IPS-18a (cell line): ENCODE data around the gene EHBP1.

ENCODE experiments used
- H3K27ac ChIP-seq: one replicate; pipeline ENCODE4 v1.5.1; 2013; ENCODE audit warnings: low read length
- H3K27me3 ChIP-seq: one replicate; pipeline ENCODE4 v1.6.1; 2013; ENCODE audit warnings: mild to moderate bottlenecking, low read length; ENCODE audit not compliant: control insufficient read depth, insufficient read depth
- H3K36me3 ChIP-seq: one replicate; pipeline ENCODE4 v1.6.1; 2013; ENCODE audit warnings: low read depth, low read length; ENCODE audit not compliant: control insufficient read depth
- H3K4me1 ChIP-seq: one replicate; pipeline ENCODE4 v1.6.1; 2013; ENCODE audit warnings: low read depth, low read length; ENCODE audit not compliant: control insufficient read depth
- H3K4me3 ChIP-seq: one replicate; pipeline ENCODE4 v1.5.1; 2013; ENCODE audit warnings: low read length
- H3K9ac ChIP-seq: one replicate; pipeline ENCODE4 v1.6.1; 2013; ENCODE audit warnings: mild to moderate bottlenecking, low read length, moderate library complexity
- H3K9me3 ChIP-seq: one replicate; pipeline ENCODE4 v1.6.1; 2013; ENCODE audit warnings: low read depth, low read length; ENCODE audit not compliant: control insufficient read depth

Gene EHBP1

GRCh38 chr2:62724106-62724505 lies 18.6 kb downstream of the EHBP1 start:
- Histone ChIP-seq H3K36me3 (no peaks in the 10 kb centered on the region), H3K4me3 (no peak overlapping the region), H3K27ac (no peak overlapping the region), H3K27me3 (no peaks in the 10 kb centered on the region), H3K4me1 (no peaks in the 10 kb centered on the region), H3K9me3 (no peaks in the 10 kb centered on the region), H3K9ac (no peak overlapping the region)

- H3K27me3 ChIP-seq, result no peaks in the 10 kb centered on the region
- no peaks in the 10 kb centered on the region for H3K4me1 ChIP-seq
- no peak overlapping the region for H3K9ac ChIP-seq
- H3K36me3 ChIP-seq, result no peaks in the 10 kb centered on the region
- no peaks in the 10 kb centered on the region for H3K9me3 ChIP-seq
- no peak overlapping the region for H3K27ac ChIP-seq
- no peak overlapping the region for H3K4me3 ChIP-seq
Measured at GRCh38 chr2:62724886-62725711, 19.6 kb downstream of the EHBP1 start.

- no peak overlapping the region for H3K27ac ChIP-seq
- H3K4me3 ChIP-seq, result no peak overlapping the region
- H3K9ac ChIP-seq, result no peak overlapping the region
- H3K4me1 ChIP-seq, result no peaks in the 10 kb centered on the region
- no peaks in the 10 kb centered on the region for H3K9me3 ChIP-seq
- no peaks in the 10 kb centered on the region for H3K27me3 ChIP-seq
- H3K36me3 ChIP-seq, result no peaks in the 10 kb centered on the region
Measured at GRCh38 chr2:62725712-62726055, 20.2 kb downstream of the EHBP1 start.

- H3K4me3 ChIP-seq, result no peak overlapping the region
- H3K27me3 ChIP-seq, result no peaks in the 10 kb centered on the region
- no peak overlapping the region for H3K27ac ChIP-seq
- no peaks in the 10 kb centered on the region for H3K4me1 ChIP-seq
- no peaks in the 10 kb centered on the region for H3K9me3 ChIP-seq
- H3K36me3 ChIP-seq, result no peaks in the 10 kb centered on the region
- H3K9ac ChIP-seq, result no peak overlapping the region
Measured at GRCh38 chr2:62727259-62727867, 21.9 kb downstream of the EHBP1 start.

- H3K4me1 ChIP-seq, result peaks cover 5% of the 10 kb centered on the region
- H3K27me3 ChIP-seq, result no peaks in the 10 kb centered on the region
- no peaks in the 10 kb centered on the region for H3K36me3 ChIP-seq
- H3K4me3 ChIP-seq, result no peak overlapping the region
- no peak overlapping the region for H3K27ac ChIP-seq
- H3K9ac ChIP-seq, result no peak overlapping the region
- no peaks in the 10 kb centered on the region for H3K9me3 ChIP-seq
Measured at GRCh38 chr2:62727876-62728566, 22.5 kb downstream of the EHBP1 start.

GRCh38 chr2:62731275-62731674 lies 25.8 kb downstream of the EHBP1 start:
- H3K27ac ChIP-seq, result no peak overlapping the region
- no peak overlapping the region for H3K9ac ChIP-seq
- no peak overlapping the region for H3K4me3 ChIP-seq
- no peaks in the 10 kb centered on the region for H3K36me3 ChIP-seq
- H3K9me3 ChIP-seq, result no peaks in the 10 kb centered on the region
- peaks cover 20% of the 10 kb centered on the region for H3K4me1 ChIP-seq
- no peaks in the 10 kb centered on the region for H3K27me3 ChIP-seq

GRCh38 chr2:62732262-62732777 lies 26.8 kb downstream of the EHBP1 start:
- H3K4me1 ChIP-seq, result peaks cover 30% of the 10 kb centered on the region
- H3K27ac ChIP-seq, result no peak overlapping the region
- no peak overlapping the region for H3K9ac ChIP-seq
- H3K4me3 ChIP-seq, result no peak overlapping the region
- H3K9me3 ChIP-seq, result no peaks in the 10 kb centered on the region
- no peaks in the 10 kb centered on the region for H3K27me3 ChIP-seq
- no peaks in the 10 kb centered on the region for H3K36me3 ChIP-seq

- Histone ChIP-seq H3K36me3 (no peaks in the 10 kb centered on the region), H3K9ac (no peak overlapping the region), H3K27ac (no peak overlapping the region), H3K4me3 (no peak overlapping the region), H3K4me1 (peaks cover 34% of the 10 kb centered on the region), H3K27me3 (no peaks in the 10 kb centered on the region), H3K9me3 (no peaks in the 10 kb centered on the region)
Measured at GRCh38 chr2:62733546-62733945, 28.0 kb downstream of the EHBP1 start.

GRCh38 chr2:62736899-62737559 lies 31.5 kb downstream of the EHBP1 start:
- Histone ChIP-seq H3K27ac (peak overlapping the region; percentile 68), H3K4me1 (peaks cover 35% of the 10 kb centered on the region), H3K27me3 (no peaks in the 10 kb centered on the region), H3K36me3 (no peaks in the 10 kb centered on the region), H3K4me3 (no peak overlapping the region), H3K9ac (peak overlapping the region; percentile 11), H3K9me3 (no peaks in the 10 kb centered on the region)

- Histone ChIP-seq H3K36me3 (no peaks in the 10 kb centered on the region), H3K4me3 (no peak overlapping the region), H3K27ac (no peak overlapping the region), H3K9me3 (no peaks in the 10 kb centered on the region), H3K9ac (no peak overlapping the region), H3K4me1 (peaks cover 36% of the 10 kb centered on the region), H3K27me3 (no peaks in the 10 kb centered on the region)
Measured at GRCh38 chr2:62738981-62739936, 33.7 kb downstream of the EHBP1 start.
